Ovary (tissue), 3 donors: ENCODE measurements around the gene LLCFC1.

Experiments used
- EP300 ChIP-seq: sonication (generic); formaldehyde crosslinking; IDR thresholded peaks from one replicate; pipeline ENCODE4 v1.6.1; 2017; ENCODE audit warnings: antibody characterized with exemption
- TF ChIP-seq, protein P1 (sequence below), 3 donors: fragments of 450-650 bp in 2 of 3; fragments of 200-600 bp in 1 of 3; IDR thresholded peaks; one replicate each; pipeline versions ENCODE4 v1.5.1 to v1.8.0; 2016 to 2022; ENCODE audit warnings: antibody characterized with exemption in 3 of 3, mild to moderate bottlenecking in 1 of 3
- donor health status: DM: no; HTN: no; CAD: no.

DNA sequence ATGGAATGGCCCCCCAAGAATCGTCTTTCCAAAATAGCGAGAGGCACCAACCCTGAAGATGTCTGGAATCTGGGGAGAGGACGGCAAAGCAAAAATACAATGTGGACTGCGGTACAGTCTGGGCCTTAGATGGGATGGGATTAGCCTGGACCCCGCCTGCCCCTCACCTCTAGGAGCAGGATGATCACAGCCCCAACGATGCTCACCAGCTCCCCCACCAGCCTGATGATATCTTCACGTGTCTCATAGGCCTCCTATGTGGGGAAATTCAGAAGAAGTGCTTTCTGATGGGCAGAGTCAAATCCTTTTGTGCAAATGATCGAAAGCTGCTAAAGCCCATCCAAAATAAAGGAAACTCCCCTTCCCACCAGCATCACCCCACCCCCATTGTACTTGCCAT is 24.0 kb upstream of the LLCFC1 start:
- TF ChIP-seq, protein P1, sequence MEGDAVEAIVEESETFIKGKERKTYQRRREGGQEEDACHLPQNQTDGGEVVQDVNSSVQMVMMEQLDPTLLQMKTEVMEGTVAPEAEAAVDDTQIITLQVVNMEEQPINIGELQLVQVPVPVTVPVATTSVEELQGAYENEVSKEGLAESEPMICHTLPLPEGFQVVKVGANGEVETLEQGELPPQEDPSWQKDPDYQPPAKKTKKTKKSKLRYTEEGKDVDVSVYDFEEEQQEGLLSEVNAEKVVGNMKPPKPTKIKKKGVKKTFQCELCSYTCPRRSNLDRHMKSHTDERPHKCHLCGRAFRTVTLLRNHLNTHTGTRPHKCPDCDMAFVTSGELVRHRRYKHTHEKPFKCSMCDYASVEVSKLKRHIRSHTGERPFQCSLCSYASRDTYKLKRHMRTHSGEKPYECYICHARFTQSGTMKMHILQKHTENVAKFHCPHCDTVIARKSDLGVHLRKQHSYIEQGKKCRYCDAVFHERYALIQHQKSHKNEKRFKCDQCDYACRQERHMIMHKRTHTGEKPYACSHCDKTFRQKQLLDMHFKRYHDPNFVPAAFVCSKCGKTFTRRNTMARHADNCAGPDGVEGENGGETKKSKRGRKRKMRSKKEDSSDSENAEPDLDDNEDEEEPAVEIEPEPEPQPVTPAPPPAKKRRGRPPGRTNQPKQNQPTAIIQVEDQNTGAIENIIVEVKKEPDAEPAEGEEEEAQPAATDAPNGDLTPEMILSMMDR (IDR thresholded peaks at IDR 0.05): no peak
- TF ChIP-seq EP300: no peak
